ENCODE data around the gene DOCK2.

DOCK2 gene

DNA sequence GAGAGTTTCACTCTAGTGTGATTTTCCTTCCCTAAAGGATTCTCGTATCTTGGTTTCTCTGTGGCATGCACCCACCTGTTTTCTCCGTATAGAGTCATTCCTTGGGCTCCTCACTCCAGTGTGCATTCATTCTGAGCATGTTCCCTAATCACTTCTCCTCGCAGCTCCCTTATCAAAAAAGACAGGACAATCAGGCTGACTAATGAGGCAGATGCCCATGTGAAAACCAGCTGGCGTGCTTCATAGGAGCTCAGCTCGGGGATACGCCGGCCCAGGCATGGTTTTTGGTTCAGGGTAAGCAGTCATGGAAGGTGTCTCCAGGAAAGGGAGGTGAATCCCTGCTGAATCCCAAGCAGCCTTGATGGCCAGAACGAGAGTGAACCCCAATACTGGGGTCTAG is 384.4 kb downstream of the DOCK2 start:
- TF ChIP-seq CTCF (IDR thresholded peaks at IDR 0.05; ENCODE audit: control extremely low read depth, extremely low read depth, low read depth, missing control alignments) = no peak
- ChIA-PET CTCF (interaction anchor here (1.1 kb wide), 2 partner anchors 16 to 41 kb away, joined by 3 read pairs; partner anchors contain the start of gene INSYN2B), POLR2A (no interaction called here)
- no peak for DNase-seq (ENCODE audit: extremely low spot score)

DNA sequence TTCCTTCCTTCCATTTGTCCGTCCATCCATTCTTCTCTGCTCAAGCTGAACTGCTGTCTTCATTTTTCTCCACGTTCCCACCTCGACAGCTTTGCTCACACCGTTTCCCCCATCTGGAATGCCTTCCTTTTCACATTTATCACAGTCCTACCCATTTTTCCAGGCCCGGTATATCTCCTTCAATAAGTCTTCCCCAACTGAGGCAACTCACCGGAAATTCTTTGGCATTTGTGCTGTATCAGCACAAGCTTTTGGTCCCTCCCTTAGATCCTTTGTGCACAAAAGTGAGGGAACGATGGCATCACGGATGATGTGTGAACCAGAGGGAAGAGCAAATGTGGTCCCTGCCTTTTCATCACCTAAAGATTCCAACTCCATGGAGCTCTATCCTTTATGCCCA is 388.8 kb downstream of the DOCK2 start:
- ChIA-PET POLR2A (no interaction called here), CTCF (no interaction called here)
- no peak for DNase-seq (ENCODE audit: extremely low spot score)
- TF ChIP-seq CTCF (IDR thresholded peaks at IDR 0.05; ENCODE audit: control extremely low read depth, extremely low read depth, low read depth, missing control alignments) = no peak

- POLR2A ChIA-PET = no interaction called here
Observed at GRCh38 chr5:170028124-170028523, 391.0 kb downstream of the DOCK2 start.

DNA sequence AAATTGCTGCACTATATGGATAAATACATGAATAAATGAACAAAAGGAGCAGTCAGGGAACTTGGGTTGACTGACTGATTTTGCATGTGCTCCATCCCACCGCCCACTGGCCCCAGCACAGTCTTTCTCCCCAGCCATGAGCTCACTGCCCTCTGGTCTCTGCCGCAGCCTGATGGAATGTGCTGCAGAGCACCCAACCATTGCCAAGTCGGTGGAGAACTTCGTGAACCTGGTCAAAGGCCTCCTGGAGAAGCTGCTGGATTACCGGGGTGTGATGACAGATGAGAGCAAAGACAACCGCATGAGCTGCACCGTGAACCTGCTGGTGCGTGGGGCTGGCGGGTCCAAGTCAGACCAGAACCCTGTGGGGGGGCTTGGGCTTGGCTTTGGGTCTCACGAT is 397.2 kb downstream of the DOCK2 start:
- TF ChIP-seq CTCF (IDR thresholded peaks at IDR 0.05; ENCODE audit: control extremely low read depth, extremely low read depth, low read depth, missing control alignments) = no peak
- ChIA-PET POLR2A (no interaction called here), CTCF (interaction anchor here (1.1 to 1.2 kb wide), 3 partner anchors 10 to 23 kb away, joined by 3 read pairs; no protein-coding TSS in a partner anchor)
- DNase-seq (ENCODE audit: extremely low spot score) = no peak

More at GRCh38 chr5:170028124-170028523, 391.0 kb downstream of the DOCK2 start:
- CTCF ChIA-PET = interaction anchor here (1.8 kb wide), 1 partner anchor 15 kb away, joined by 4 read pairs; no protein-coding TSS in a partner anchor
- DNase-seq (ENCODE audit: extremely low spot score) = no peak
- no peak for TF ChIP-seq CTCF (IDR thresholded peaks at IDR 0.05; ENCODE audit: control extremely low read depth, extremely low read depth, low read depth, missing control alignments)

DNA sequence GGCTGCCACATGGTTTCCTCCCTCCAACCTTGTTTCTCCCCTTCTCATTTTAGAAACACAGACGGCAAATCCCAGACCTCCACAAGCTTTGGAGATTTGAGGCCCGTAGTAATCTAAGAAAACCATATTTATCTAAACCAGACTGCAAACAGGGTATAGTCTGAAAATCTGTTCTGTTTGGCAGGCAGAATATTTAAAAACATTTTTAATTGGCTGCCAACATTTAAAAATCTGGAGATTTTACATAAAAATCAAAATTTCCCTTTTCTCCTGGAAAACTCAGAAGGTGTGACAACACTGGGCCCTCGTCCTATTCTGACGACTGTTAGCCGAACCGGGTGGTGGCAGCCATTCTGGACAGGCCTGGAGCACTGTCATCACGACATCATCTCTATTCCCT is 401.2 kb downstream of the DOCK2 start:
- DNase-seq (ENCODE audit: extremely low spot score) = no peak
- TF ChIP-seq CTCF (IDR thresholded peaks at IDR 0.05; ENCODE audit: control extremely low read depth, extremely low read depth, low read depth, missing control alignments) = no peak
- POLR2A ChIA-PET = no interaction called here
- CTCF ChIA-PET = interaction anchor here (1.0 to 1.3 kb wide), 3 partner anchors 9 to 17 kb away, joined by 3 read pairs; no protein-coding TSS in a partner anchor

DNA sequence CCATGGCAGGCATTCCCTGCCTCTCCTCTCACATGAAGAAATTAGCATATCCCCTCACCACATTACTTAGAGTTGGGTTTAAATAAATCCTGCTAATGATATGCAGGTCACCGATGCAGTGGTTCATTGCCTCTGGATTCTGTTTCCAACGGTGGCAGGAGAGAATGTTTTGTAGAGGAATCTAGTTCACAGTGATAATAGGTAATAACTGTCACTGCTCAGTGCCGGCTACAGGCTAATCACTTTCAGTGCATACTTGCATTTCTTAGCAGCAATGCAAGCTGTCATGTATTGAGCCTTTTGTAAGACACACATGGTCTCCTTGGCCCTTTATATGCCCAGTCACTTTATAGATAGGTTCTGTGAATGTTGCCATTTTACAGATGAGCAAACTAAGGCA is 402.8 kb downstream of the DOCK2 start:
- no peak for DNase-seq (ENCODE audit: extremely low spot score)
- TF ChIP-seq CTCF (IDR thresholded peaks at IDR 0.05; ENCODE audit: control extremely low read depth, extremely low read depth, low read depth, missing control alignments) = no peak
- POLR2A ChIA-PET = no interaction called here
- CTCF ChIA-PET = no interaction called here

DNA sequence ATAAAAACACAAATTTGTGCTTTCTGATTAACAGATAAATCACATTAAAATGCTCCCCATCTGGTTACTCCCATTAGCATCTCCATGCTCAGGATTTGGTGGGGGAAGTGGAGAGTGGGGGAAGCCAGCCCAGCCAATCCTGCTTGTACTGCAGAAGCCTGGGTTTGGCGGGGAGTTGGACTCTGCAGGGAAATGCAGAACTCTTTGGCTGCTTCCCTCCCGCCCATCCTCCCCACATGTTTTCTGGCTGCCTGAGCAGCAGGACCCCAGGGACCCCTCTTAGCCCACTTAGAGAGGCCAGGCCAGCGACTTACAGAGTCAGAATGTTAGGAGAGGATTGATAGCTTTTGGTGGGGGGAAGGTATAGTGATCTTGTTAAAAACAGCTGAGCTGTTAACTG is 409.2 kb downstream of the DOCK2 start:
- ChIA-PET POLR2A (no interaction called here), CTCF (interaction anchor here (1.4 kb wide), 1 partner anchor 8 kb away, joined by 3 read pairs; no protein-coding TSS in a partner anchor)
- no peak for TF ChIP-seq CTCF (IDR thresholded peaks at IDR 0.05; ENCODE audit: control extremely low read depth, extremely low read depth, low read depth, missing control alignments)
- no peak for DNase-seq (ENCODE audit: extremely low spot score)

Data from GM10248 (cell line).